Middle frontal gyrus (tissue), 1 donor: ENCODE measurements around the gene MAML2.
A peak's percentile ranks its signal among the peaks of the same experiment; 100 is the strongest.

Source experiments
- DNase-seq: peaks from one replicate; pipeline ENCODE4 v3.0.0-alpha.2; 2015; ENCODE audit warnings: low spot score; ENCODE audit errors: extremely low spot score

MAML2 gene

DNA sequence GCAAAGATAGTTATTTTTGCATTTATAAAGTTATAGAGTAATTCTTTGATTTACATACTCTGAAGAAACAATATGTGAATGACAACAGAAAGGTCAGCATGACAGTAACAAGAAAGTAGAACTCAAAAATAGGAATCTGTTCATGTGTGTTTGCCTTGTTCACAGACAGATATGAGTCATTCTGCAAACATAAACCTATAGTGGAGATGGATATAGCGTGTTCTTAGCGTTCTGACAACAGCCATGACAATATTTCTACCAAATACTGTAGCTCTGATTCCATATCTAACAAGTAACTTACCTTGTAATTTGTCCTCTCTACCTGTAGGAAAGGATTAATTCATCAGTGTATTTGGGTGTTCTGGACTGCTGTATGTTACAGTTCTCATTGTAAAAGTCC lies 210.6 kb downstream of the MAML2 start:
- no peak for DNase-seq

DNA sequence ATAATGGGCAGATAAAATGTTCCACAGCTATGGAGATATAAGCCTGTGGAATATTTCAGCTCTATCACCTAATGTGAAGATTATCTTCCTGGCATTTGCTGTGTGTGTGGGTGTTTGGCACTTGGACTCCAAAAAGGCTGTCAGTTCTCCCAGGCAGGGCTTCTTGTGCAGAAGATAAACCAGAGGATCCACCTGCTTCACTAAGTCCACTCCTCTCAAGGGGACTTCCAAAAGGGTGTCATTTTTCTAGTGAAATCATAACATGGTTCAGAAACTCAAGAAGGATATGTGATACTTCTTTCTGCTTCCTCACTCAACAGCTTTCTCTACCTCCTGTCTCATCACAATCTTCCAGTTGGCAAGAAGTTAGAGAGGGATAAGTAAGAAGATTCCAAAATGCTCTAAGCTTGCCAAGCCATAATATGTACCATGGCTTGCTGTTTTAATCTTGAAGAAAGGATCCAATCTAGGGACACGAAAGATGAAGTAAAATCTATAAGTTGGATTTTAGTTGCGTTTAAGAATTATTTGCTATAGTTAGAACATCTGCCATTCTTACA lies 212.9 kb downstream of the MAML2 start:
- peak; percentile 33 for DNase-seq

DNA sequence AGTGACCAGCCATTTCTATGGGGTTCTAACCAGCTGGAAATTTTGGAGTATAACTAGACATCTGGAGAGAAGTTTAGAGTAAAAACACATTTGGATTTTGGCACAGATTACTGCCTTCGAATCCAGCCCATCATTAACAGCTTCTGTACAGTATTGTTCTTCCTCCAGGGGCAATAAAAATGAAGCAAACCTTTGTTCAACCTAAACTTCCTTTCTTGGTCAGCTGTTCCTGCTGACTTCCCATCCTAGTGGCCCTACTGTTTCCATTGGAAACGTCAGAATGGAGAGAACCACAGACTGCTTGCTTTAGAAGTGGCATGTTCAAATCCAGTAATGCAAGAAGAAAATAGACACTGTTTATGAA lies 215.4 kb downstream of the MAML2 start:
- no peak for DNase-seq

DNA sequence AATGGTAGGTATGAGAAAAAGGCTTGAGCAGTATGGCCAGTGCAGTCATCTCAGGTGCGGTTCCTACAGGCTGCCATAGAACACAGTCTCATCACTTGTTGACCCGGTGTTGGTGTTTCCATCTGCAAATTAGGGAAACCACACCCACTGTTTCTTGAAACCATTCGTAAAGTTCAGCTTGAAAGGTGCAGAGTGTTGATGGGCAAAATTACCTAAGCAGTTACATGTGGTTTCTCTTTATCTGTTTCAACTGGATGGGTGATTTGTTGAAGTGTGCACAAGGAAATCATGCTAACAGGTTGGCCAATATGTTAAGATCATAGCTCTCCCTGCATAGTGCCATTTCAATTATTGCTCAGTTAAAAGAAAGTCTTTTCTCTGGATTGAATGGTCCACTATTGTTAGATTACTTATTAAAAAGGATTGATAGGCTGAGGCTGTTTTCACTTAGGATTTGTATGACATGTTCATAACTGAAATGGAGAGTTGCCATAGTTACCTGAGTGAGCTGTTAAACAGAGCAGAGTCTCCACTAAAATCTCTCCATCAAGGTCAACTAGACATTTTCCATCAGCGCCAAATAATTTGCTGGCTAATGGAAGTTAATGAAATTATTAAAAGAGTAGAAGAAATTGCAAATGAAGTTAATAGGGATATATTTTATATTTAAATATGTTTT lies 215.9 kb downstream of the MAML2 start:
- DNase-seq, result no peak

DNA sequence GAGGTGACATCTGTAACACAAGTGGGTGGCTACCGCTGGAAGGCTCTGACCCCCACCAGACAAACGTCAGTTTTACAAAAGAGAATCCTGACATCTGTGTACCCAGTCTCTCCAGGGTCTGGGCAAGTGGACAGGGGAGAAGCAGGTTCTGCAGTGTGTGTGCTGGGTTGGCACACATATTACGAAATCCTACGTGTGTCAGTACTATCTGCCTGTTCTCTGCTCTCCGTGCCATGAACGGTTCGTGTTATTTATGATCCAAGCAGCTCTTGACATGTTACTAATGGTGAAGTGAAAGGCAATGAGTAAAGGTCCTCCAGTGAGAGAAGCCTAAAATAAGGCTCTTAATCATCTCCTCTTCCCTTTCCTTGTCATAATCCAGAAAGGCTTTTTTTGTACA lies 217.6 kb downstream of the MAML2 start:
- no peak for DNase-seq

DNA sequence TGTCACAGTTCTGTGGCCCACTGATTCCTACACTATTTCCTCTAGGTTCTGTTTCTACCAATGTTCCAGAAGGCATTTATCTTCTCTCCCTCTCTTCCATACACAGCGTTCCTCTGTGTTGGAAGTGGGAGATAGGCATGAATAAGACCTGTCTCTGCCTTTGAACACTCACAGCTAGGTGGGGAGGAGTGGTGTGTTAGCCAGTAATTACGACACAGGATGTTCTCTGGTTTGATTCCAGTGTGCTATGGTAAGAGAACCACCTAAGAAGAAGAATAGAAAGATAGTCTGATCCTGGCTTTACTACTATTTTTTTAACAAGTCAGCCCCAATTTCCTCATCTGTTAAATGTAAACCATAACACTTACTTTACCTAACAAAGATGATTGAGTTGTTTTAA lies 218.8 kb downstream of the MAML2 start:
- DNase-seq, result no peak

DNA sequence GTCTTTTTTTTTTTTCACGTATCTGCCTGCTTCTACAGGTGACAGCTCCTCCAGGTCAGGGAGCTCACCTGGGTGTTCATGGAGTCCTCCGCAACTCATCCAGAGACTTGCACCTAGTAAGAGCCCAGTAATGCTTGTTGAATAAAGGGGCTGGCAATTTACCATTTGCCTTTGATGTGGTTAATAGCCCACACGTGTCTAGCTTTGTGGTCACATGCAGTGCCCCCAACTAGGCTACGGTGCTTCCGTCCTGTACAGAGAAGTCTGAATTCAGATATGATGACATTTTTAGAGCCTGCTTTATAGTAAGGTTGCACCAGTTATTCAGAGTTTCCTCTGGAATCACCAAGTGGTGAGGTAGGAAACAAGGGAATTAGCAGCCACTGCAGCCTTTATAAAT lies 219.7 kb downstream of the MAML2 start:
- no peak for DNase-seq

DNA sequence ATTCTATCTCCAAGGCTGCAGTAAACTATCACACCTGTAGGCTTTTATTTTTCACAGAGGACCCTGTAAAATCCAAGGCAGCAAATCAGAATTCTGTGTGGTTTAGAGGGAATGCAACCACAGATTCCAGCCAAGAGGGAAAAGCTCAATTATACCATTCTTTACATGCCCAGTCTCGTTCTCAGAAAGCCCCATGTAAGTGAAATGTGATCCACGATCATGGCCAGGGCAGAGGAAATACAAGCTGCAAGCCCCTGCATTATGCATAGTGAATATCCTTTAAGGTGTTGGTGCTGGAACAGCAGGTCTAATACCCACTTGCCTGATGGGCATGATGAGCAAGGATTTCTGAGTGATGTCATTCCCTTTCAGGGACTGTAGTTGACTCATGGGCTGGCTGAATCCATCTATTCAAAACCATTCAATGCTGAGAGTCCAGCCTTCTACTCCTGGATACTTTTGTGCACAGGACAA lies 220.4 kb downstream of the MAML2 start:
- DNase-seq, result no peak

DNA sequence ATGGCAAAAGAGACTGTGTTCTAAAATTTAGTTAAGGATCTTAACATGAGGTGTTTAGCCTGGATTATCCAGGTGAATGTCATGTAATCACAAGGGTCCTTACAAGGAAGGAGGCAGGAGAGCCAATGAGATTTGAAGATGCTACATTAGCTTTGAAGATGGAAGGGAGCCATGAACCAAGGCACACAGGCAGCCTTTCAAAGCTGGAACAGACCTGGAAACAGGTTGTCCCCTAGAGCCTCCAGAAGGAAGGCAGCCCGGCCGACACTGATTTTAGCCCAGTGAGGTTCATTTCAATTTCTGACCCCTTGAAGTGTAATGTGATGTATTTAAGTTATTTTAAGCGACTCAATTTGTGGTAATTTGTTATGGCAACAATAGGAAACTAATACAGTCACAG lies 223.8 kb downstream of the MAML2 start:
- DNase-seq, result no peak

DNA sequence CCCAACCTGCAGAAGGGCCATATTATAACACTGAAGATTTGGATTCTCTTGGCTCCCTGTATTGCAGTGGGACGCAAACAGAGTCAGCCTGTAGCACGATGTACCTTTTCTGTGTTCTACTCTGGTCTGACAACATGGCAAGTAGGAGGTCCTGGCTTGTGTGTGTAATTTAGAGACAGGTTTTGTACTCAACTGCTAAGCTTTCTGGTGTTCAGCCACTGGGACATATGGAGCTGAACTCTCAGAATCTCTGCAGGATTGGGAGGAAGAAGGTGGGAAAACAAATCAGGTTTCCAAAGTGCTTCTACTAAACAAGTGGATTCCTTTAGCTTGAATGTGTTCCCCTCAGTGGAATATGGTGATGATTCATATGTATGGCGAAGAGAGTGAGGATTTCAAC lies 226.6 kb downstream of the MAML2 start:
- no peak for DNase-seq

DNA sequence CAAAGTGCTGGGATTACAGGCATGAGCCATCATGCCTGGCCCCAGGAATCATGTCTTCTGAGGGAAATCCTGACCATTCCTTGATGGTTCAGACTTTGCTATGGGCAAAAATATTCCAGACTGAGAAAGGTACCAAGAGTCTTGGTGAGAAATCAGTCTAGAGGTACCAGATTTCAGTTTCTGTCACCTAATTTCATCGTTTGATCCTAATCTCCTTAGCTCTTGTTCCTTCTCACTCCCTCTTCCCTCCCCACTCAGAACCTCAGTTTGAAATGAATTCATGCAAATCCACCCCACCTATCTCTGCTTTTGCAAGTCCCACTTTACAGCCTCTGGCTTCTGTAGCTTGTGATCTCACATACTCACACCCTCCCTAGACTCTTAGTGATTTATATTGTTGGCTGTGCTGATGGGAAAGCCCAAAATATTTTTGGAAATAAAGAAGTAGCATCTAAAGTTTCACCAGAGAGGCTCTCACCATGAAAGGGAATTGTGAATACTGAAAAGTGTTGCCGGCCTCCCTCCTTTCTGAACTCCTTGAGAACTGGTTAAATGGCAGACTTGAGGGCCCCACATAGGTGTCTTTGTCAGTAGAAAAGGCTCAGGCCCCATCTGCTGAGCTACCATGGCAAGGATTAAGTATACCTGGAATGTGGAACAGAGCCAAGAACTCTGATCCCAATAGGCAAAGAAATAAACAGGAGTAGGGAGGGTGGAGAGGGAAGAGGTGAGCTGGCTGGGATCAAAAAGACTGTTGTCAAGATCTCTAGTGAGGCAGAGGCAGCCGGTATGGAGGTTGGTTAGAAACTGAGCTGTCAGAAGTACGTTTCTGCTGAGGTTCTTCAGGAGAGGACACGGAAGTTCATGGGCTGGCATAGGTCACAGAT lies 228.6 kb downstream of the MAML2 start:
- DNase-seq, result no peak

DNA sequence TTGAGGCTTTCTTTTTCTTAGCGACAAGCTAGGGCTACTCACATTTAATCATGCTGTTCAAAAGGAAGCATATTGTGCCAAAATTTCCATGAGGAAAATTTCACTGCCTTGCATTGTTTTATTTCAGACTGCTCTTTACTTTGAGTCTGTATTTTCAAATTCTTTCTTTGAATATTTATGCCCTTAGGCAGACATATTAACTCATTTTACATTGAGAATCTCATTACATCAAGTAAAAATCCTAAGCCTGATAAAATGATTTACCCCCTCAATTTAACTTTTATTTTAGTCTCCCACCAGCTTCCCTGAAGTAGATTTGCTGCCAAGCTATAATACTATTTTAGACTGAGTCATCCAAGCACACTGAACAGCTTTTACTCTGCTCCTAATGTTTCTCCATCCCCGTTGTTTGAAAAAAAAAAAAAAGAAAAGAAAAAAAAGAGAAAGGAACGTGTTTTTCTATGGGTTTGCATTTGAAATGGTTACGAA lies 229.8 kb downstream of the MAML2 start:
- no peak for DNase-seq

DNA sequence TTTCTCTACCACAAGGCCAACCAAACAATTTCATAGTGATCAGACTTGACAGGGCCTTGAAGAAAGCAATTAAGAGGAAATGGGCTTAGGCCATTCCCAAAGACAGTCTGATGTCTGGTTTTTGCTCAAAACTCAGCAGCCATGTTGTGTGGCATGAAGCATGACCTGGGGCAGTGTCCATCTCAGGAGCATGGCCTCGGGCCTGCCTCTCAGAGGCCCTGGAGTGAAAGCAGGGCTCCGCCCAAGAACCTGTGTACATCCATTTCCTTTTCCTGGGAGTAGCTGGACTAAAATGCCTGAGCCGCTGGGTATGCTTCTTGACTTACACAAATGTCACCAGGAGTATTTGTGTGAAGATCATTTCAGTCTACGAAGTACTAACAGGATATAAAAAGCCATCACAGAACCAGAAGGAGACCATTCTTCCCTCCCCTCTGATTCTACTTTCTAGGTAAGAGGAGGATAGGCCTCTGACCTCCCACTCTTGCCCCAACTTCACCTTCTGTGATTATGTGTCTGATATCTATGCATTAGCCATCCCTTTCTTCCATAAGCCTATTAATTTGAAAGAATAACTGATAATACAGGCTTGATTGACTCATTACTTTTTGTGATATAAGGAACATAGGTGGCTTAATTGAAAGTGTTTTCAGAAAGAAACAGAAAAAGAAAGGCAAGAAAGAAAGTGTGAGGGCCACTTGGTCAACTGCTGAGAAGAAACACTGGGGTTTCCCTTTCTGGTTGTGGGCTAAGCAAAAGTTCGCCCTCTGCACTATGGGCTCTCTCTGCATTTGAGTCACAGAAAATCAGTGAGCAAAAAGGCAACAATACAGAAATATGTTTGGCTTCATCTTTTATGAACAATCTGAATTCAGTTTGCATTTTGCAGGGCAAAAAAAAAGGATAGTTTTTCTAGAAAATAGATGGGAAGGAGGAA lies 230.5 kb downstream of the MAML2 start:
- DNase-seq, result no peak

DNA sequence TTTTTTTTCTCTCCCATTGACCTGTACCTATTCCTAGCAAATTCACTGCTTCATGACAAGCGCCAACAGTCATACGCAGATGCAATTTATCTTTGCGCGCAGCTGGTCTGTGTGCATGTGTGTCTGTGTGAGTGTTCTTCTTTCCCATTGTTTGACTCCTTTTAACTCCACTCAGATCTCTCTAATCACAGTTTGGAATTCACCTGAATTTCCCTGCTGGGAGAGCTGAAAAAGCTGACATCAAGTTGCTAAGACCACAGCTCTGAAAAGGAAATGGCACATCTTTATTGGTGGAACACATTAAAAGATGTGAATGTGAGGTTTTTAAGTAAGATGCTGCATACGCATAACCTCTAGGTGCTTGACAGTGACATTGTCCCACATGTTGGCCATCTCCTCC lies 231.7 kb downstream of the MAML2 start:
- no peak for DNase-seq

DNA sequence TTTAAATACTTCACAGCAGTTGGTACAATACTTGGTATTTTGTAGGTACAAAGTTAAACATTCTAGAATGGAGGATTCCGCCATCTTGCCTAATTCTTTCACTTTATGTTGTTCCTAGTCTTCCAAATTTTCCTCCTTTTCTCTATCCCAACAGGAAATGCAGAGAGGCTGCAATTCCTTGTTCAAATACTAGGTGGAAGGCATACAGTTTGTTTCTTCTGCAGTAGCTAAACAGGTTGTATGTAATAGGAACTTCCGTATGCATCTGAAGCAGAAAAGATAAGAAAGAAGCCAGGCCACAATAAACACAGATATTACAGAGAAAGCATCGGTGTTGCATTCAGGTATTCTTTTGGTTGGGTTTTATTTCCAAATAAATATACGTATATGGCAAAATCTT lies 232.7 kb downstream of the MAML2 start:
- no peak for DNase-seq

DNA sequence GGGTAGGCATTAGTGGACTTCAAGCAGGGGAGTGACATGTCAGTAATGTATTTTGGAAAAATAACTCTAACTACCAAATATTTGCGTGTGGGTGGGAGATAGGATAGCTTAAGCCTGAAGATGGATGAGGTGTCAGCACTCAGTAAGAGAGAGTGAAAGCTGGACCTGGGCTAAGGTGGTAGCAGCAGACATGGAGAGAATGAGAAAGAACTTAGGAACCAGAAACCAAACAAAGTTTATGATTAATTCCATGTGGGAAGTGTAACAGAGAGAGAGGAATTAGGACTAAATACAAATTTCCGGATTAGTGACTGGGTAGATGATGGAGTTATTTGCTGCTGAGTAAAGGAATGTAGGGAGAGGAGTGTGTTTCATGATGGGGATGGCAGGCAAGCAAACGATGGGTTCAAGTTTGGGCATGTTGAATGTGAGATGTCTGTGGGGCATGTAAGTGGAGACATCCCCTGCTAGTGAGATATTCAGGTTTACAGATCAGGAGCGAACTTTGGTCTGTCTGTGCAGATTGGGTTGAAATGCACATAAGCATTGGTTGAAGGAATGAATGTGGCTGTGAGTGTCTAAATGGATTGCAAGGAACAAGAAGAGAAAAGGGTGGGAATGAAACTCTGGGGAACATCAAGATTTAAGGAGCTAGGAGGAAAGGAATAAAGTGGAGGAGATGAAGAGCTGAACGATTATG lies 233.5 kb downstream of the MAML2 start:
- no peak for DNase-seq

DNA sequence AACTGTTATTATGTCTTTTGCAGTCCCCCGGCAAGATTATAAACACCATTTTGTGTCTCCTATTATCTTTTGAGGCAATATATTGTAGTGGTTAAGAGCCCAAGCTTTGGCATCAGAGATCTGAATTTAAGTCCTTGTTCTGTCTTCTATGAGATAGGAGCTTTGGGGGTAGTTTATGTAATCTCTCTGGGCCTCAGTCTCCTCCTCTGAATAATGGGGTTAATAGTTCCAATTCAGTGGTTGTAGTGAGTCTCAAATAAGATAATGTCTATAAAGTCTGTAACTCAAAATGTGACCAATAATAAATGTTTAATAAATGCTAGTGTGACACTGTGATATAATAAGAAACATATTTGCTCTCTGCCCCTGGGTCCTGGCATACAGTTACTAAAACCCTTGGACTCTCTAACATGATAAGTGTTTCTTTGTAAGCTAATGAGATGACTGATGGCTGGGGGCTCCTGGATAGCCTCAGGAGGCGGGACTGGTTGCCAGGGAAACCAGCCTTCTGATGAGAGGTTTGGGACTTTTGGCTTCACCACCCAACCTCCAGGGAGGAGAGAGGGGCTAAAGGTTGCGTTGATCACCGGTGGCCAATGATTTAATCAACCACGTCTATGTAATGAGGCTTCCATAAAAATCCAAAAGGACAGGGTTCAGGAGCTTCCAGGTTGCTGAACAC lies 235.7 kb downstream of the MAML2 start:
- no peak for DNase-seq

DNA sequence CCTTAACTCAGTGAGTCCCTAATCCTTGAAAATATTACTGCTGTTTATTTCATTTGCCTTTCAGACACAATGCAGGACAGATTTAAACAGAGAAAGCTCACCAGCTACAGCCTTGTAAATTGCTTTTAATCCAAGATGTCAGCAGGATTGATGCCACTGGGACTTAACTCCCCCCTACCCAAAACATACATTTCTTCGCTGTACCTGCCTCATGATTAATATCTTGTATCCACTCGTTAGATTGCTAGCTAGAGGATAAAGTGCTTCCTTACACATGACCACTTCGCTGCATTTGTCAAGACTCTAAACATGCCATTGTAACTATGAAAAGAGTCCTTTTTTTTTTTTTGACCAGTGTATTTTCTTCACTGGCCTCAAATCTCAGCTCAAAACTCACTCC lies 236.3 kb downstream of the MAML2 start:
- DNase-seq, result no peak

DNA sequence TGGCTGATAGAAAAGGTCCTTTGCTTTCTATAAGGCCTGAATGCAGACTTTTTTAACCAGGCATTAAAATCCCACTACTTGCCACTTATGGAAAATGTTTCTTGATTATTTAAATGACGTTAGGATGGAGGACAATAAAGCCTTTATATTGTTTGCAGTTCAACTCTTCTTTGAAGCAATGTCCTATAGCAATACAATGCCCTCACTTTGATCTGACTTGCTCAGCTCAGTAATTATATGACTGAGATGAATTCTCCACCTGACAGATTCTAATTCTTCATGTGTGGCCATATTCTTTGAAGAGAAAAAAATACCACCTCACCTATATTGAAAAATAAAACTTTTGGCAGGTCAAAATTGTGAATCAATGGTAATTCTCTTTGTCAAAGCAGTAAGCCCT lies 237.1 kb downstream of the MAML2 start:
- no peak for DNase-seq
